HEK293 (cell line): ENCODE data around the gene HES3.

Source experiments
- CTCF ChIA-PET: fragments of 350-600 bp; formaldehyde crosslinking; extraction: SDS; loops from one replicate; lab custom pipeline; 2021; ENCODE audit warnings: antibody characterized with exemption; lab: Yijun Ruan, JAX
- POLR2A ChIA-PET: fragments of 300-600 bp; formaldehyde crosslinking; extraction: SDS; loops from one replicate; lab custom pipeline; 2020; ENCODE audit warnings: antibody characterized with exemption, inconsistent platforms; lab: Yijun Ruan, JAX
- H3K27ac ChIP-seq: fragments of 200-500 bp; sonication (Bioruptor generic); 2 replicates; pipeline ENCODE4 v1.5.1; 2014; ENCODE audit warnings: low read depth, low read length, control low read depth, inconsistent platforms; ENCODE audit errors: extremely low read depth
- H3K36me3 ChIP-seq, 2 experiments: fragments of 200-500 bp in 1 of 2; sonication (Bioruptor generic) in 1 of 2; 1 replicate in 1 of 2; 2 replicates in 1 of 2; pipeline ENCODE4 v1.5.1; 2014 to 2017; ENCODE audit warnings: inconsistent platforms in 2 of 2, low read length in 2 of 2; ENCODE audit not compliant: control insufficient read depth in 2 of 2, insufficient read depth in 1 of 2
- H3K4me1 ChIP-seq: fragments of 200-500 bp; sonication (Bioruptor generic); 2 replicates; pipeline ENCODE4 v1.5.1; 2014; ENCODE audit warnings: mild to moderate bottlenecking, low read length, inconsistent platforms; ENCODE audit not compliant: control insufficient read depth, insufficient read depth
- H3K4me3 ChIP-seq: 2 replicates; pipeline ENCODE4 v1.5.1; 2011; ENCODE audit warnings: low read depth, mild to moderate bottlenecking, control low read depth, low read length, moderate library complexity
- H3K9me3 ChIP-seq: fragments of 200-500 bp; sonication (Bioruptor generic); 2 replicates; pipeline ENCODE4 v1.5.1; 2014; ENCODE audit warnings: low read depth, low read length, inconsistent platforms; ENCODE audit not compliant: control insufficient read depth, insufficient read depth
- EGR2 ChIP-seq: fragments of 450-650 bp; formaldehyde crosslinking; IDR thresholded peaks from 2 replicates; pipeline ENCODE4 v1.5.1; 2016; ENCODE audit warnings: low read depth, missing biosample characterization, missing genetic modification characterization
- HIC1 ChIP-seq: fragments of 450-650 bp; formaldehyde crosslinking; IDR thresholded peaks from 2 replicates; pipeline ENCODE4 v1.5.1; 2016; ENCODE audit warnings: missing biosample characterization, missing genetic modification characterization
- MZF1 ChIP-seq: fragments of 450-650 bp; formaldehyde crosslinking; IDR thresholded peaks from 2 replicates; pipeline ENCODE4 v1.5.1; 2017; ENCODE audit warnings: missing biosample characterization, missing genetic modification characterization, borderline replicate concordance
- SP7 ChIP-seq: fragments of 450-650 bp; formaldehyde crosslinking; IDR thresholded peaks from 2 replicates; pipeline ENCODE4 v1.5.1; 2016; ENCODE audit warnings: missing biosample characterization, missing genetic modification characterization
- ZNF140 ChIP-seq: fragments of 450-650 bp; formaldehyde crosslinking; IDR thresholded peaks from 2 replicates; pipeline ENCODE4 v1.5.1; 2016; ENCODE audit warnings: missing biosample characterization, missing genetic modification characterization
- ZNF18 ChIP-seq: fragments of 450-650 bp; formaldehyde crosslinking; IDR thresholded peaks from 2 replicates; pipeline ENCODE4 v1.5.1; 2016; ENCODE audit warnings: missing biosample characterization, missing genetic modification characterization
- ZNF26 ChIP-seq: fragments of 450-650 bp; formaldehyde crosslinking; IDR thresholded peaks from 2 replicates; pipeline ENCODE4 v1.5.1; 2016; ENCODE audit warnings: missing biosample characterization, missing genetic modification characterization
- ZNF324 ChIP-seq: fragments of 450-650 bp; formaldehyde crosslinking; IDR thresholded peaks from 2 replicates; pipeline ENCODE4 v1.5.1; 2016; ENCODE audit warnings: missing biosample characterization, missing genetic modification characterization
- ZNF473 ChIP-seq: fragments of 450-650 bp; formaldehyde crosslinking; IDR thresholded peaks from 2 replicates; pipeline ENCODE4 v1.5.1; 2017; ENCODE audit warnings: missing biosample characterization, missing genetic modification characterization
- ZNF501 ChIP-seq: fragments of 450-650 bp; formaldehyde crosslinking; IDR thresholded peaks from 2 replicates; pipeline ENCODE4 v1.5.1; 2016; ENCODE audit warnings: missing biosample characterization, missing genetic modification characterization
- ZNF560 ChIP-seq: fragments of 450-650 bp; formaldehyde crosslinking; IDR thresholded peaks from 2 replicates; pipeline ENCODE4 v1.5.1; 2017; ENCODE audit warnings: missing biosample characterization, missing genetic modification characterization, borderline replicate concordance
- ZNF658 ChIP-seq: fragments of 450-650 bp; formaldehyde crosslinking; IDR thresholded peaks from 2 replicates; pipeline ENCODE4; 2016; ENCODE audit warnings: missing biosample characterization, missing genetic modification characterization
- TF ChIP-seq, protein P1 (sequence below): fragments of 450-650 bp; formaldehyde crosslinking; IDR thresholded peaks from 2 replicates; pipeline ENCODE4 v1.5.1; 2016; ENCODE audit warnings: missing biosample characterization, missing genetic modification characterization
- TF ChIP-seq, protein P2 (sequence below): fragments of 450-650 bp; formaldehyde crosslinking; IDR thresholded peaks from 2 replicates; pipeline ENCODE4 v1.5.1; 2016; ENCODE audit warnings: missing biosample characterization, missing genetic modification characterization, low read depth
- TF ChIP-seq, protein P3 (sequence below): fragments of 450-650 bp; formaldehyde crosslinking; IDR thresholded peaks from 2 replicates; pipeline ENCODE4 v1.5.0; 2017; ENCODE audit warnings: missing biosample characterization, missing genetic modification characterization, borderline replicate concordance

The HES3 gene

GRCh38 chr1:6197746-6198427 lies 46.1 kb upstream of the HES3 start:
- H3K4me3 ChIP-seq = peak overlapping the region; percentile 99
- TF ChIP-seq ZNF140 (tag by site-specific recombination) (no peak), ZNF560 (tag by site-specific recombination) (no peak), ZNF324 (tag by site-specific recombination) (no peak), EGR2 (no peak), ZNF26 (tag by site-specific recombination) (no peak), MZF1 (tag by site-specific recombination) (no peak), SP7 (tag by site-specific recombination) (no peak), ZNF501 (no peak), ZNF18 (no peak), HIC1 (tag by site-specific recombination) (no peak), ZNF658 (tag by site-specific recombination) (no peak), ZNF473 (tag by site-specific recombination) (no peak)
- TF ChIP-seq, protein P1, sequence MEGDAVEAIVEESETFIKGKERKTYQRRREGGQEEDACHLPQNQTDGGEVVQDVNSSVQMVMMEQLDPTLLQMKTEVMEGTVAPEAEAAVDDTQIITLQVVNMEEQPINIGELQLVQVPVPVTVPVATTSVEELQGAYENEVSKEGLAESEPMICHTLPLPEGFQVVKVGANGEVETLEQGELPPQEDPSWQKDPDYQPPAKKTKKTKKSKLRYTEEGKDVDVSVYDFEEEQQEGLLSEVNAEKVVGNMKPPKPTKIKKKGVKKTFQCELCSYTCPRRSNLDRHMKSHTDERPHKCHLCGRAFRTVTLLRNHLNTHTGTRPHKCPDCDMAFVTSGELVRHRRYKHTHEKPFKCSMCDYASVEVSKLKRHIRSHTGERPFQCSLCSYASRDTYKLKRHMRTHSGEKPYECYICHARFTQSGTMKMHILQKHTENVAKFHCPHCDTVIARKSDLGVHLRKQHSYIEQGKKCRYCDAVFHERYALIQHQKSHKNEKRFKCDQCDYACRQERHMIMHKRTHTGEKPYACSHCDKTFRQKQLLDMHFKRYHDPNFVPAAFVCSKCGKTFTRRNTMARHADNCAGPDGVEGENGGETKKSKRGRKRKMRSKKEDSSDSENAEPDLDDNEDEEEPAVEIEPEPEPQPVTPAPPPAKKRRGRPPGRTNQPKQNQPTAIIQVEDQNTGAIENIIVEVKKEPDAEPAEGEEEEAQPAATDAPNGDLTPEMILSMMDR (tag by site-specific recombination) = no peak
- TF ChIP-seq, protein P2, sequence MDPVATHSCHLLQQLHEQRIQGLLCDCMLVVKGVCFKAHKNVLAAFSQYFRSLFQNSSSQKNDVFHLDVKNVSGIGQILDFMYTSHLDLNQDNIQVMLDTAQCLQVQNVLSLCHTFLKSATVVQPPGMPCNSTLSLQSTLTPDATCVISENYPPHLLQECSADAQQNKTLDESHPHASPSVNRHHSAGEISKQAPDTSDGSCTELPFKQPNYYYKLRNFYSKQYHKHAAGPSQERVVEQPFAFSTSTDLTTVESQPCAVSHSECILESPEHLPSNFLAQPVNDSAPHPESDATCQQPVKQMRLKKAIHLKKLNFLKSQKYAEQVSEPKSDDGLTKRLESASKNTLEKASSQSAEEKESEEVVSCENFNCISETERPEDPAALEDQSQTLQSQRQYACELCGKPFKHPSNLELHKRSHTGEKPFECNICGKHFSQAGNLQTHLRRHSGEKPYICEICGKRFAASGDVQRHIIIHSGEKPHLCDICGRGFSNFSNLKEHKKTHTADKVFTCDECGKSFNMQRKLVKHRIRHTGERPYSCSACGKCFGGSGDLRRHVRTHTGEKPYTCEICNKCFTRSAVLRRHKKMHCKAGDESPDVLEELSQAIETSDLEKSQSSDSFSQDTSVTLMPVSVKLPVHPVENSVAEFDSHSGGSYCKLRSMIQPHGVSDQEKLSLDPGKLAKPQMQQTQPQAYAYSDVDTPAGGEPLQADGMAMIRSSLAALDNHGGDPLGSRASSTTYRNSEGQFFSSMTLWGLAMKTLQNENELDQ (tag by site-specific recombination) = no peak
- TF ChIP-seq, protein P3, sequence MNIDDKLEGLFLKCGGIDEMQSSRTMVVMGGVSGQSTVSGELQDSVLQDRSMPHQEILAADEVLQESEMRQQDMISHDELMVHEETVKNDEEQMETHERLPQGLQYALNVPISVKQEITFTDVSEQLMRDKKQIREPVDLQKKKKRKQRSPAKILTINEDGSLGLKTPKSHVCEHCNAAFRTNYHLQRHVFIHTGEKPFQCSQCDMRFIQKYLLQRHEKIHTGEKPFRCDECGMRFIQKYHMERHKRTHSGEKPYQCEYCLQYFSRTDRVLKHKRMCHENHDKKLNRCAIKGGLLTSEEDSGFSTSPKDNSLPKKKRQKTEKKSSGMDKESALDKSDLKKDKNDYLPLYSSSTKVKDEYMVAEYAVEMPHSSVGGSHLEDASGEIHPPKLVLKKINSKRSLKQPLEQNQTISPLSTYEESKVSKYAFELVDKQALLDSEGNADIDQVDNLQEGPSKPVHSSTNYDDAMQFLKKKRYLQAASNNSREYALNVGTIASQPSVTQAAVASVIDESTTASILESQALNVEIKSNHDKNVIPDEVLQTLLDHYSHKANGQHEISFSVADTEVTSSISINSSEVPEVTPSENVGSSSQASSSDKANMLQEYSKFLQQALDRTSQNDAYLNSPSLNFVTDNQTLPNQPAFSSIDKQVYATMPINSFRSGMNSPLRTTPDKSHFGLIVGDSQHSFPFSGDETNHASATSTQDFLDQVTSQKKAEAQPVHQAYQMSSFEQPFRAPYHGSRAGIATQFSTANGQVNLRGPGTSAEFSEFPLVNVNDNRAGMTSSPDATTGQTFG (tag by site-specific recombination) = no peak
- H3K4me1 ChIP-seq = peaks cover 4% of the 10 kb centered on the region; the same call in 1 of the 2 replicates
- ChIA-PET POLR2A (interaction anchor here (0.8 to 1.0 kb wide), 2 partner anchors 37 to 50 kb away, joined by 3 read pairs; no protein-coding TSS in a partner anchor), CTCF (interaction anchor here (0.9 to 2.9 kb wide), 3 partner anchors 8 to 48 kb away, joined by 3 to 12 read pairs (median 5); no protein-coding TSS in a partner anchor)
- no peak overlapping the region for H3K27ac ChIP-seq
- H3K9me3 ChIP-seq = no peaks in the 10 kb centered on the region
- H3K36me3 ChIP-seq = peaks cover 40 to 54% of the 10 kb centered on the region in 2 experiments; a peak in 2 of 3 replicates
